ENCODE measurements around the gene MAPKBP1.

The MAPKBP1 gene

GRCh38 chr15:41838400-41838897 is 64.2 kb downstream of the MAPKBP1 start, which contains the start of gene PLA2G4B:
TSS of gene PLA2G4B (plus strand) at chr15:41838847. CDS start at chr15:41838914, 67 bp downstream.
- no peak for DNase-seq
- H3K4me2 ChIP-seq (ENCODE audit: low read depth, low read length), result no peak within 1 kb of the TSS
- H3K4me1 ChIP-seq (ENCODE audit: low read length), result no peaks in the 10 kb centered on the region
- H2AFZ ChIP-seq (ENCODE audit: low read length), result no peak within 1 kb of the TSS
- no peaks in the 10 kb centered on the region for H3K36me3 ChIP-seq (replicated peaks; ENCODE audit: insufficient read depth, low read length)
- H3K9me2 ChIP-seq (replicated peaks; ENCODE audit: insufficient read depth, low read length), result no peaks in the 10 kb centered on the region
- H3K79me2 ChIP-seq (ENCODE audit: low read length), result no peaks in the 10 kb centered on the region
- no peak within 1 kb of the TSS for H3K4me3 ChIP-seq (ENCODE audit: low read length)
- H4K20me1 ChIP-seq (ENCODE audit: insufficient read depth, low read length), result no peaks in the 10 kb centered on the region
- no peaks in the 10 kb centered on the region for H3K9me3 ChIP-seq (replicated peaks; ENCODE audit: insufficient read depth, low read length)
- H3F3A ChIP-seq (ENCODE audit: insufficient read depth, low read length), result no peaks in the 10 kb centered on the region
- TF ChIP-seq EZH2phosphoT487 (IDR thresholded peaks at IDR 0.05; ENCODE audit: low read length) (no peak), CTCF (IDR thresholded peaks at IDR 0.05; ENCODE audit: low read length) (no peak), EZH2 (optimal IDR thresholded peaks at IDR 0.05; ENCODE audit: low read depth, low read length) (no peak)
- H3K27ac ChIP-seq (ENCODE audit: low read length), result no peak within 1 kb of the TSS
- no peak within 1 kb of the TSS for H3K9ac ChIP-seq (ENCODE audit: low read length)
- no peaks in the 10 kb centered on the region for H3K27me3 ChIP-seq (replicated peaks; ENCODE audit: insufficient read depth, low read length)

- no peaks in the 10 kb centered on the region for H3K9me3 ChIP-seq (replicated peaks; ENCODE audit: insufficient read depth, low read length)
- H3K4me2 ChIP-seq (ENCODE audit: low read depth, low read length), result no peak overlapping the region
- H3K27ac ChIP-seq (ENCODE audit: low read length), result no peak overlapping the region
- no peaks in the 10 kb centered on the region for H3K36me3 ChIP-seq (replicated peaks; ENCODE audit: insufficient read depth, low read length)
- H2AFZ ChIP-seq (ENCODE audit: low read length), result no peak overlapping the region
- no peaks in the 10 kb centered on the region for H3K79me2 ChIP-seq (ENCODE audit: low read length)
- TF ChIP-seq CTCF (IDR thresholded peaks at IDR 0.05; ENCODE audit: low read length), result no peak
- TF ChIP-seq EZH2phosphoT487 (IDR thresholded peaks at IDR 0.05; ENCODE audit: low read length), result no peak
- no peak for TF ChIP-seq EZH2 (optimal IDR thresholded peaks at IDR 0.05; ENCODE audit: low read depth, low read length)
- no peaks in the 10 kb centered on the region for H3K27me3 ChIP-seq (replicated peaks; ENCODE audit: insufficient read depth, low read length)
- no peak overlapping the region for H3K4me3 ChIP-seq (ENCODE audit: low read length)
- no peaks in the 10 kb centered on the region for H4K20me1 ChIP-seq (ENCODE audit: insufficient read depth, low read length)
- H3K4me1 ChIP-seq (ENCODE audit: low read length), result no peaks in the 10 kb centered on the region
- no peaks in the 10 kb centered on the region for H3K9me2 ChIP-seq (replicated peaks; ENCODE audit: insufficient read depth, low read length)
- H3K9ac ChIP-seq (ENCODE audit: low read length), result no peak overlapping the region
- DNase-seq, result no peak
- H3F3A ChIP-seq (ENCODE audit: insufficient read depth, low read length), result no peaks in the 10 kb centered on the region
Measured at GRCh38 chr15:41839781-41840491, 65.7 kb downstream of the MAPKBP1 start.

GRCh38 chr15:41840673-41841072 is 66.4 kb downstream of the MAPKBP1 start:
- no peak for DNase-seq
- H3K9me2 ChIP-seq (replicated peaks; ENCODE audit: insufficient read depth, low read length), result no peaks in the 10 kb centered on the region
- no peaks in the 10 kb centered on the region for H4K20me1 ChIP-seq (ENCODE audit: insufficient read depth, low read length)
- no peaks in the 10 kb centered on the region for H3K4me1 ChIP-seq (ENCODE audit: low read length)
- TF ChIP-seq EZH2 (optimal IDR thresholded peaks at IDR 0.05; ENCODE audit: low read depth, low read length) (no peak), EZH2phosphoT487 (IDR thresholded peaks at IDR 0.05; ENCODE audit: low read length) (no peak), CTCF (IDR thresholded peaks at IDR 0.05; ENCODE audit: low read length) (no peak)
- no peak overlapping the region for H3K9ac ChIP-seq (ENCODE audit: low read length)
- no peak overlapping the region for H3K4me2 ChIP-seq (ENCODE audit: low read depth, low read length)
- no peak overlapping the region for H3K27ac ChIP-seq (ENCODE audit: low read length)
- no peaks in the 10 kb centered on the region for H3F3A ChIP-seq (ENCODE audit: insufficient read depth, low read length)
- no peaks in the 10 kb centered on the region for H3K9me3 ChIP-seq (replicated peaks; ENCODE audit: insufficient read depth, low read length)
- H3K27me3 ChIP-seq (replicated peaks; ENCODE audit: insufficient read depth, low read length), result no peaks in the 10 kb centered on the region
- H3K36me3 ChIP-seq (replicated peaks; ENCODE audit: insufficient read depth, low read length), result no peaks in the 10 kb centered on the region
- no peak overlapping the region for H3K4me3 ChIP-seq (ENCODE audit: low read length)
- H3K79me2 ChIP-seq (ENCODE audit: low read length), result no peaks in the 10 kb centered on the region
- H2AFZ ChIP-seq (ENCODE audit: low read length), result no peak overlapping the region

All from MM.1S (cell line).